ENCODE results near the gene SNX33. TPM values are rescaled to one million over a fixed set of nuclear protein-coding genes. Genes with fewer than 3 reads are reported as not detected.

SNX33 gene
- total RNA-seq, 4 donors from 2014 or later = 20.3 to 36.4 (median 25.9) TPM

- intact Hi-C loops (cut with DNase I) = no loop called here
- H3K4me3 ChIP-seq = peak overlapping the region in 3 of 4 donors; percentile 1 to 32 (median 11)
Measured at GRCh38 chr15:75661100-75661755, 13.5 kb downstream of the SNX33 start.

GRCh38 chr15:75661756-75662140 lies 14.0 kb downstream of the SNX33 start:
- peak overlapping the region; percentile 89 to 97 (median 93) for H3K27ac ChIP-seq
- H3K4me3 ChIP-seq = peak overlapping the region in 3 of 4 donors; percentile 1 to 32 (median 11)
- H3K4me1 ChIP-seq = peaks cover 31 to 99% (median 72%) of the 10 kb centered on the region in 3 donors

More at GRCh38 chr15:75661100-75661755, 13.5 kb downstream of the SNX33 start:
- Histone ChIP-seq H3K27ac (peak overlapping the region; percentile 89 to 97 (median 93)), H3K9me3 (no peaks in the 10 kb centered on the region), H3K36me3 (peaks cover 3 to 47% (median 8%) of the 10 kb centered on the region in 3 donors), H3K4me1 (peaks cover 26 to 99% (median 67%) of the 10 kb centered on the region in 3 donors), H3K27me3 (no peaks in the 10 kb centered on the region)
- WGBS, 2 donors = 15 to 40% methylated on average over 4 to 5 of the region's 14 CpGs
- peak; percentile 24 for DNase-seq
- no peak for TF ChIP-seq CTCF (IDR thresholded peaks at IDR 0.05)
- TF ChIP-seq POLR2A (IDR thresholded peaks at IDR 0.05) = peak in 2 of 4 donors; percentile 49 to 70

GRCh38 chr15:75662823-75663519 lies 15.3 kb downstream of the SNX33 start:
- WGBS, 2 donors = 54 to 81% methylated on average over 2 to 6 of the region's 9 CpGs
- H3K4me1 ChIP-seq = peaks cover 40 to 100% (median 84%) of the 10 kb centered on the region in 3 donors
- DNase-seq = no peak
- H3K4me3 ChIP-seq = no peak overlapping the region
- H3K9me3 ChIP-seq = no peaks in the 10 kb centered on the region
- TF ChIP-seq CTCF (IDR thresholded peaks at IDR 0.05) (no peak), POLR2A (IDR thresholded peaks at IDR 0.05) (no peak)
- no peaks in the 10 kb centered on the region for H3K27me3 ChIP-seq
- intact Hi-C loops (cut with DNase I) = no loop called here
- H3K27ac ChIP-seq = peak overlapping the region; percentile 89 to 97 (median 93)
- peaks cover 0 to 29% (median 0%) of the 10 kb centered on the region in 3 donors for H3K36me3 ChIP-seq

More at GRCh38 chr15:75661756-75662140, 14.0 kb downstream of the SNX33 start:
- H3K27me3 ChIP-seq = no peaks in the 10 kb centered on the region
- WGBS, 2 donors = 48 to 51% methylated on average over 3 of the region's 3 CpGs
- intact Hi-C loops (cut with DNase I) = no loop called here
- peaks cover 3 to 42% (median 8%) of the 10 kb centered on the region in 3 donors for H3K36me3 ChIP-seq
- DNase-seq = no peak
- H3K9me3 ChIP-seq = no peaks in the 10 kb centered on the region
- no peak for TF ChIP-seq CTCF (IDR thresholded peaks at IDR 0.05)
- no peak for TF ChIP-seq POLR2A (IDR thresholded peaks at IDR 0.05)

GRCh38 chr15:75663931-75664421 lies 16.3 kb downstream of the SNX33 start:
- intact Hi-C loops (cut with DNase I) = no loop called here
- peaks cover 46 to 100% (median 94%) of the 10 kb centered on the region in 3 donors for H3K4me1 ChIP-seq
- peaks cover 0 to 19% (median 0%) of the 10 kb centered on the region in 3 donors for H3K36me3 ChIP-seq
- no peak overlapping the region for H3K4me3 ChIP-seq
- no peak for DNase-seq
- H3K9me3 ChIP-seq = no peaks in the 10 kb centered on the region
- TF ChIP-seq POLR2A (IDR thresholded peaks at IDR 0.05) (no peak), CTCF (IDR thresholded peaks at IDR 0.05) (no peak)
- 27 to 34% methylated on average over 9 to 10 of the region's 11 CpGs for WGBS, 2 donors
- peak overlapping the region; percentile 89 to 97 (median 93) for H3K27ac ChIP-seq
- H3K27me3 ChIP-seq = no peaks in the 10 kb centered on the region
